HG03575 (cell line): Measurements from ENCODE around the gene CRABP2.

Experiments
- ATAC-seq: cut with Tn5 transposase; IDR thresholded peaks from one replicate; pipeline ENCODE4 v1.9.1; 2021; ENCODE audit not compliant: unreplicated experiment, insufficient number of reproducible peaks, low FRiP score; ENCODE audit errors: extremely low read depth

CRABP2 gene

DNA sequence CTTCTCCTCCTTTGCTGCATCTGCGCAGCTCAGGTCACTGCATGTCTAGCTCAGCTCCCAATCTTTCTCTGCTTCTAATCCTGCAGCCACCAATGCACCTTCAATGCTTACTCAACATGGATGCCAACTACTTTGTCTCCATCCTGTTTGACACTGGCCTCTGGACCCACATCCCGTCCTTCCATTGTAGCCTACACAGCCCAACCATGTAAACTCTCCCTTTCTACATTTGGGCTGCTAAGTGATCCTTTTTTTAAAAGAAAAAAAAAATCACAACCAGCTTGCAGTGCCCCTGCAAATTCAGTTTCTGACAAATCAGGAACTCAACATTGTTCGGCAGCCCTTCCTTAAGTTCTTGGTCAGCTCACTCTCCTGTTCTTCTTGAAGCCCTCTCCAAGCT lies 9.4 kb upstream of the CRABP2 start:
- ATAC-seq: no peak

DNA sequence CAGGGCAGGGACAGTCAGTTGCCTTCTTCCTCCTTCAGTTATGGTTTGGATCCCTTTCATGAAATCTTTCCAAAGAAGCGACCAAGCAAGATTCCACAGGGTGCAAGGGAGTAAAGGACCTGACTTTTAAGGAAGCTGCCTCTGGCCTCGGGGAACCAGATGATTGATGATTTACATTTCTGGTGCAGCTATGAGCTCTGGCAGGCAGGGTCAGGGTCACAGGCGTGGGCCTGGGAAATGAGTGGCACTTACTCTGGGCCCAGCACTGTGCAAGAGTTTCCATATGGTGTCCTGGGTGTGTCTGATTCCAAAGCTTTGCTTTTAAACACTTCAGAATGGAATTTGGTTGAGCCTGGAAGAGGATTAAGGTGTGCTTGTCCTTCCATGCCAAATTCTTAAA lies 7.2 kb upstream of the CRABP2 start:
- ATAC-seq: no peak

- ATAC-seq: no peak
These were observed 5.8 kb upstream of the CRABP2 start for GRCh38 chr1:156711011-156711817.

DNA sequence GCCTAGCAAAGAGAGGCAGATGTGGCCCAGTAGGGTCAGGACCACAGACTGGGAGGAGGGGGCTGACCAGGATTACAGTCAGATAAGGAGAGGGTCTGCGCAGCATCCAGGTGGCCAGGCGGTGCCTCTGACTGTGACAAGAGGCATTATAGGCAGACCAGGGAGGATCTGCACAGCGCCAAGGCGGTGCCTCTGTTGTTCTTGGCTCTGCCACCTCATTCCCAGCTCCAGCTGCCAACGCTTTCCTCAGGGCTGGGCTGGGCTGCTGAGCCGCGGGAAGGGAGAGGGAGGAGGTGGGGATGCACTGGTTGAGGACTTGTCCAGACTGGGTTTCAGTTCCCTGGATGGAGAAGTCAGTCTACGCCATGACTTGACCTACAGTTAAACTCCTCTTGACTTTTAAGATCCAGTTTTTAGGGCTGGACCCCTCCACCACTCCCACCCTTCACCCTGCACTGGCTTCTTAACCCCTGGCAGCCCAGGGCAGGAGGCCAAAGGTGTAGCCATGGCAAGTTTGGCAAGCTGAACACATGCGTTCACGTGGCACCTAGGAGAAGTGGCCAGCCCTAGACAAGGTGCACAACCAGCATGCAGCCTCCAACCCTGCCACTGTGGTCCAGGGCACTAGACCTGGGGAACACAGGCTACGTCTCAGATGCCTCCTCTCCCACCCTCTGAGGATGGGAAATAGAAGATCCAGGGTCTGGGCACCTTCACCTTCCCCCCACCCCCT lies 4.5 kb upstream of the CRABP2 start:
- no peak for ATAC-seq

GRCh38 chr1:156709031-156709430 lies 3.6 kb upstream of the CRABP2 start:
- no peak for ATAC-seq

DNA sequence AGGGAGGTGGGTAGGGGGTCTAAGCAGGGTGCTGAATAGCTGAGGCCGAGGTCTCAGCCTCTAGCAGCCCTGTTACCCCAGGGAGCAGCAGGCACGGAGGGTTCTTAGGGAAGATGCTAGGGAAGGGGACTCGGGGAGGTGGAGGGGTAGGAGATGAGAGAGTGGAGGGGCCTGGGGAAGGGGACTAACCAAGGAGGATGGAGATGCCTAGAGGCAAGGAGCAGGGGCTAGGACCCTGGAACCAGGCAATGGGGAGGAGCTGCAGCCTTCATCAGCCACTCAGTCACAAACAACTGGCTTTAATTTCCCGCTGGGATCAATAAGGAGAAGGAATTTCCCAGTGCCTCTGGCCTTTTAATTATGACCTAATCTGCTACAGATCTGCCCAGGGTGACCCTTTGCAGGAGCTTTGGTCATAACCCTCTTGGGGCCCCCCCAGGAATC lies 2.9 kb upstream of the CRABP2 start:
- ATAC-seq: no peak

- ATAC-seq: no peak
These were observed 2.2 kb upstream of the CRABP2 start for GRCh38 chr1:156707417-156708217.

- ATAC-seq: no peak
These were observed 1.5 kb upstream of the CRABP2 start for GRCh38 chr1:156706657-156707416.

- ATAC-seq: no peak
These were observed 704 bp upstream of the CRABP2 start for GRCh38 chr1:156705918-156706656.

DNA sequence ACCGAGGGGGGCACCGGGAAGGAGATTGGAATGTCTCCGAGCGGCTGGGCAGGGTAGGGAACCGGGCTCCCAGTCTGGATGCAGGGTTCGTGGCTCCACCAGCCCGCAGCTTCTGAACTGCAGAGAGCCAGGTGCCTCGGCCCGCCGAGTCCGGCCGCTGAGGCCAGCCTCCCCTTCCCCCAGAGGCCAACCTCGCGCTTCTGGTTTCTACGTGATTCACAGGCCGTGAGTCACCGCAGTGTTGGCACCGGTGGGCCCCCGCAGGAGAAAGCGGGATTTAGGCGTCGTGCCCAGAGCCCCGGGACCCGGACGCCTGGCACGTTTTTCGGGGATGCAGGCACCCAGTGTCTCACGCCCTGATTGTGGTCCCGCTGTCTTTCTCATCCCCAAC lies 458 bp downstream of the CRABP2 start:
- no peak for ATAC-seq

GRCh38 chr1:156704166-156704711 lies 1.1 kb downstream of the CRABP2 start:
- no peak for ATAC-seq

DNA sequence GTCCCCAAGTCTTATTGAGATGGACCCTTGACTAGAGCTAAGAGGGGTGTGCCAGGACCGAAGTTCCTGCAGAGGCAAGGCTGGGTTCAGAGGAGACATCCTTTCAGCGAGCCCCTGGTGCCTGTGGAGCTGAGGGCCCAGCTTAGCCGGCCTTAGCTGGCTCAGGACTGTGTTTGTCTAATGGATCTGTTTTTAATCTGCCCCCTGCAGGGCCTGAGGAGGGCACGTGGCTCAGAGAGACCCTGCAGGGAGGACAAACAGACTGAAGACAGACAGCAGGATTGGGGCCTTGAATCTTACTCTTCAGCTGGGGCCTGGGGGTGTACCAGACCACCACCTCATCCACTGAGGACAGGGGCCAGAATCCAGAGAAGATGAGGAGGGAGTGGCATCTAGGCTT lies 1.6 kb downstream of the CRABP2 start:
- no peak for ATAC-seq

GRCh38 chr1:156703336-156703735 lies 2.0 kb downstream of the CRABP2 start:
- ATAC-seq: no peak

DNA sequence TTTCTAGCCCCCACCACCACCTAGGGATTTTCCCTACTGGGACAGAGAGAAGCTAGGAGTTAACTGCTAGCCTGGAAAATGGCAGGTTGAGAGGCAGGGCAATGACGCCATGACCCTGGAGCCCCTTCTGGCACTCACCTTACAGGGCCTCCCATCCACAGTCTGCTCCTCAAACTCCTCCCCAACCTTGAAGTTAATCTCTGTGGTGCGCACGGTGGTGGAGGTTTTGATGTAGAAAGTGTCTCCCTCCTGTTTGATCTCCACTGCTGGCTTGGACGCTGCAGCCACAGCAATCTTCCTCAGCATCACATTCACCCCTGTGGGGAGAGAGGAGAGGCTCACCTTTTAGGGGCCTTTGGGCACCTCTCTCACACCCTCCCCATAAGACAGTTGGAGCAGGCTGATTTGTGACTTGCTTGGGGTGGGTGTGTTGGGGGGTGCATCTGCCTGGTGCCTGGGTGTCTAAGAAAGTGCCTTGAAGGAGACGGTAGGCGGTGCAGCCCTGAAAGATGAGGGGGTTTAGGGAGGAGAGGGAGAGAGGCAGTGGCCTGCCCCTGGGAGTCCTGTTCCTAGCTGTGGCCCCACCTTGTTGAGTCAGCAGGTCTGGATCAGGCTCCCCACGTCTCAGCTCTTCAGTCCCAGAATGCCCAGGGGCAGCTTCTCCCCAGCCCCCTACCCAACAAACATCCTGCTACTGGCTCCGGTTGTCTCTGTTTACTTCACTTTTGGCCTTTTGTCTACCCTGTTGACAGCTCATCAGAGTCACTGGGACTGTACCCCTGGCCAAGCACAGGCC lies 4.4 kb downstream of the CRABP2 start:
- no peak for ATAC-seq

DNA sequence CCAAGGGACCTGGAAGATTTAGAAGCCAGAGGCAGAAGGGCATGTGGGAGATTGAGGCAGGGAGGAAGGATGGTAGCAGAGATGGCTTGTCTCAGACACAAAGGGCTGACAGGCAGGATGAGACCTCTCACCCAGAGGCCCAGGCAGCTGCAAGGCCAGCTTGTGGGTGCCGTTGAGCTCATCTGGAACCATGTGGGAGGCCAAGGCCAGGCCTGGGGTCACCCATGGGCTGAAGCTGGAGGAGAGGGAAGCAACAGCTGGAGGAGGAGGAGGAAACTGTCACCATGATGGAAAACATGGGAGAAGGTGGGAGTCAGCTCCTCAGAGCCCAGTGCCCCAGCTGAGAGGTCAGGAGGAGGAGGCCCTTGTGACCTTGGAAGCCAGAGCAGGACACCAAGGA lies 6.4 kb downstream of the CRABP2 start:
- ATAC-seq: no peak

GRCh38 chr1:156697481-156697880 lies 7.9 kb downstream of the CRABP2 start:
- ATAC-seq: no peak

GRCh38 chr1:156696755-156697154 lies 8.6 kb downstream of the CRABP2 start:
- no peak for ATAC-seq

DNA sequence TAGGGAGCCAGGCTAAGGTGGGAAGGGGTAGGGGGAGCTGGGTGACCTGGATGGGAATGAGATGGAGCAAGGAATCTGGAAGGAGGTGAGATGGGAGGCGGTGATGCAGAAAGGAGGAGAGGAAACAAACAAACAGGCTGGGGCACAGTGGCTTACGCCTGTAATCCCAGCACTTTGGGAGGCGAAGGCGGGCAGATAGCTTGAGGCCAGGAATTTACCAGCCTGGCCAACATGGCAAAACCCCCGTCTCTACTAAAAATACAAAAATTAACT lies 10.8 kb downstream of the CRABP2 start:
- no peak for ATAC-seq
